Activated naive CD4-positive, alpha-beta T cell treated with anti-CD3 and anti-CD28 coated beads, Interleukin-2, amount 50 U/mL, for 24 hours (primary cell): Measurements from ENCODE around the gene GABRB1.

Experiments
- H3K27ac Mint-ChIP-seq: one replicate; pipeline ENCODE4 v1.8.0; 2021; ENCODE audit warnings: mild to moderate bottlenecking, mixed read lengths
- H3K27me3 Mint-ChIP-seq: one replicate; pipeline ENCODE4 v1.8.0; 2021; ENCODE audit warnings: mixed read lengths
- H3K36me3 Mint-ChIP-seq: one replicate; pipeline ENCODE4 v1.8.0; 2021; ENCODE audit warnings: mixed read lengths
- H3K4me1 Mint-ChIP-seq: one replicate; pipeline ENCODE4 v1.8.0; 2021; ENCODE audit warnings: mixed read lengths
- H3K4me3 Mint-ChIP-seq: one replicate; pipeline ENCODE4 v1.8.0; 2021; ENCODE audit warnings: mild to moderate bottlenecking, mixed read lengths
- H3K9me3 Mint-ChIP-seq: one replicate; pipeline ENCODE4 v1.8.0; 2021; ENCODE audit warnings: mixed read lengths

GABRB1 gene

DNA sequence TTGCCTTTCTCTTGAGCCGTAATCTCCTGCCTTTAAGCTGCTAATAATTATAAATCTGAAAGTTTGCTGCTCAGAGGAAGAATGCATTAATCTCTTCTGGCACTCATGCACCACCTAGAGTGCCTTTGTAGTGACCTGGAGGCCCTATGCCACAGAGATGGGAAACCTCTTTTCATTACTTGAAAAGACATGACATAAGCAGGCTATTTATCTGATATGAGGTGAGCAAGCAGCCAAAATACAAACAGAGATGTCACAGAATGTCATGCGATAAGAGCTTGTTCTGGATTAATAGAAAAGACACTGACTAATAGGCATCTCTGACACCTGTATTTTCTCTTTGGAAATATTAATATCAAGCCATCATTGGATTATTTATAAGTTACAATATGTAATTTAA is 42.3 kb downstream of the GABRB1 start:
- Mint-ChIP-seq H3K4me3 (no peak overlapping the region), H3K27me3 (peaks cover 1% of the 10 kb centered on the region), H3K9me3 (no peaks in the 10 kb centered on the region), H3K27ac (no peak overlapping the region), H3K4me1 (no peaks in the 10 kb centered on the region), H3K36me3 (no peaks in the 10 kb centered on the region)

DNA sequence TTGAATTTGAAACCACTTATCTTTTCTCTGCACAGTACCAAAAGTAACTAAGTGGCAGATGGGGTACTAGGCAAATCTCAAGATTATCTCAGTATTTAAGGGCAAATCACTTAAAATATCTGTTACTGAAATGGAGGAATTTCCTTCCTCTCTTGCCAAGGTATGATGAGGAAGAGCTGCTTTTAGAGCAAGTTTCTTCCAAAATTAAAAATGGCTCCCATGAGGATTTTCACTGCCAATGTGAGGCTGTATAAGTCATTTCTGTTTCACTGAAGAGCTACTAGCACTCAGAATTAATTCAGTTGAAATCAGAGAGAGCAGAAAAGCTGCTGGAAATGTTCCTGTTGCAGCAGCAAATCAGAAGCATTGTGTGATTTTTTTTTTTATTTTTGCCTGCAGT is 43.4 kb downstream of the GABRB1 start:
- H3K27ac Mint-ChIP-seq: no peak overlapping the region
- H3K36me3 Mint-ChIP-seq: no peaks in the 10 kb centered on the region
- no peaks in the 10 kb centered on the region for H3K9me3 Mint-ChIP-seq
- no peak overlapping the region for H3K4me3 Mint-ChIP-seq
- peaks cover 1% of the 10 kb centered on the region for H3K27me3 Mint-ChIP-seq
- no peaks in the 10 kb centered on the region for H3K4me1 Mint-ChIP-seq

DNA sequence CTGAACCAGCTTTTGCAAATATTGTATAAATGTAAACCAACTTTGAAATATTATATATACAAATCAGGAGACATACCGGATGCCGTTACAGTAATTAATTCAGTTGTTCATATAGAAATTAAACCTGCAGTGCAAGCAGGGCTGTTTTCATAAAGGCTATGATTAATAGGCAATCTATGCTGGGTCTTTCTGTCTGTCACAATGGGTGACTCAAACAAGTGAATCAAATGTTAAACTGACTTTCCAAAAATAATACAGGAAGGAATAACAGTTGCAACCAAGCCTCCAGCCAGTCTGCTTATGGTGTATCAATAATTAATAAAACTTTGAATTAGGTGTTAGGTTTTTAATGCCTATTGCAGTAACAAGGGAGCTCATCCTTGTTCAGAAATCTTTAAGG is 43.9 kb downstream of the GABRB1 start:
- no peaks in the 10 kb centered on the region for H3K36me3 Mint-ChIP-seq
- no peaks in the 10 kb centered on the region for H3K9me3 Mint-ChIP-seq
- no peaks in the 10 kb centered on the region for H3K4me1 Mint-ChIP-seq
- no peak overlapping the region for H3K4me3 Mint-ChIP-seq
- no peak overlapping the region for H3K27ac Mint-ChIP-seq
- peaks cover 1% of the 10 kb centered on the region for H3K27me3 Mint-ChIP-seq

DNA sequence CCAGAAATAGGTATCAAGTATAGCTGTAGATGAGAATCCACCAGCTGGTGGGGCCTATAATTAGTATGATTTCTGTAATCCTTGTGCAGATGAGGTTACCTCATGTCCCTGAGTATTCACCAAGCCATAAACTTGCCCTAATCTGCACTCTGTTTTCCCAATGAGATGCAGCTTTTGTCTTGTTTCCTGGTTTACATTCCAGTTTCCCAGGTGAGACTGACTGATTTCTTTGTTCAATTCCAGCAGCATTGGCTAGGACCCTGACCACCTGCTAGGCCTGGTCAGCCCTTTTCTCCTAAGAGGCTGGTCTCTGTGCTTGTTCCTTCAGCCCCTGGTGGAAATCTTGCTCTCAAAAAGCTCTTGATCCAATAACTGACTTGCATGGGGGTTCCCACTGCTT is 44.6 kb downstream of the GABRB1 start:
- H3K4me1 Mint-ChIP-seq: no peaks in the 10 kb centered on the region
- no peaks in the 10 kb centered on the region for H3K36me3 Mint-ChIP-seq
- no peak overlapping the region for H3K27ac Mint-ChIP-seq
- H3K9me3 Mint-ChIP-seq: no peaks in the 10 kb centered on the region
- H3K27me3 Mint-ChIP-seq: peaks cover 1% of the 10 kb centered on the region
- H3K4me3 Mint-ChIP-seq: no peak overlapping the region

DNA sequence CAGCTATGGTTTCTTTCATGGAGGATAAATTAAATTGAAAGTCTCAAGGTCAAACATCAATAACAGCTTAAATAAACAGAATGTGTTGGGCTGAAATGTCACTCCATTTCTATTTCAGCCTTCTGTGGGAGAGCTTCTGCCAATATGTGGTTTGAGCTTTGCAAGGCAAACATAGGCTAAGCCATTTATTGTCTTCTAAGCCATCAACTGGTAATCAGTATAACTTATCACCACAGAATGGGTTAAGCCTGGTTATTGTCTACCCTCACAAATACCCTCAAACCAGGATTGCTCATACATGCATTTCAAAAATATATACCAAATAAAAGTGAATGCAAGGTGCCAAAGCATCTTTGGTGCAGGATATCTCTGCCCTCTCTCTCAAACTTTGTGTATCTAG is 52.7 kb downstream of the GABRB1 start:
- no peaks in the 10 kb centered on the region for H3K9me3 Mint-ChIP-seq
- H3K27ac Mint-ChIP-seq: no peak overlapping the region
- H3K4me3 Mint-ChIP-seq: no peak overlapping the region
- no peaks in the 10 kb centered on the region for H3K36me3 Mint-ChIP-seq
- no peaks in the 10 kb centered on the region for H3K4me1 Mint-ChIP-seq
- H3K27me3 Mint-ChIP-seq: peaks cover 3% of the 10 kb centered on the region

DNA sequence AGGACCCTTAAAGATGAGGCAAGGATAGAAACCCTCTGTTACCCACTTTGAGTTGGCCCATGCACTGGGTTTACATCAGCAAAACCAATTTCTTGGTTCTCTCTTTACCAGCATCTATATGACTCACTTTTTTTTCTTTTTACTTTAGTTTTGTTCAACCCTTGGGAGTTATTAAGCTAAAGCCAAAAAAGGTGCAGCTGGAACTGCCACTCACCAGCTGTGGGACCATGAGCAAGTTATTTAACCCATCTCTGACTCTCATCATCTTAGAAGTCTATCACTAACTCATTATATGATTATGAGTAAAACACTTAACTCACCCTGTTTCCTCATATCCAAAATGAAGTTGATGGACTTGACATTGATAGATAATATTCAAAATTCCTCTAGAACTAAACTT is 53.4 kb downstream of the GABRB1 start:
- Mint-ChIP-seq H3K27me3 (peaks cover 3% of the 10 kb centered on the region), H3K27ac (no peak overlapping the region), H3K36me3 (no peaks in the 10 kb centered on the region), H3K9me3 (no peaks in the 10 kb centered on the region), H3K4me3 (no peak overlapping the region), H3K4me1 (no peaks in the 10 kb centered on the region)

DNA sequence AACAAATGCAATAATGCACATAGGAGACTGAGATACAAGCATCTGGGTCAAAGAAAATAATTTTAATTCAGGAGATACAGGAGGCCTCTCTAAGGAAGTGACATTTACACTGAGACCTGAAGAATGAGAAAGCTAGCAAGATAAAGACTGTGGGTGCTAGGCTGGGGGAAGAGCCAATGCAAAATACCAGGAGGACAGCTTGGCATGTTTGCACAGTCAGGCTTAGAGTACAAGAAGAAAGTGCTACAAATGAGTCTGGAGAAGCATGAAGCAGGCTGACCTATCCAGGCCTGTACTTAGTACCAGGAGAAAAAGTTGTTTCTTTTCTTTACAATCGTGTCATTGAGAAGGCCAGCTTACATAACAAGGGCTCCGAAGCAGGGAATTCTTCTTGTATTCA is 56.9 kb downstream of the GABRB1 start:
- Mint-ChIP-seq H3K9me3 (no peaks in the 10 kb centered on the region), H3K27me3 (peaks cover 4% of the 10 kb centered on the region), H3K36me3 (no peaks in the 10 kb centered on the region), H3K4me3 (no peak overlapping the region), H3K27ac (no peak overlapping the region), H3K4me1 (no peaks in the 10 kb centered on the region)

DNA sequence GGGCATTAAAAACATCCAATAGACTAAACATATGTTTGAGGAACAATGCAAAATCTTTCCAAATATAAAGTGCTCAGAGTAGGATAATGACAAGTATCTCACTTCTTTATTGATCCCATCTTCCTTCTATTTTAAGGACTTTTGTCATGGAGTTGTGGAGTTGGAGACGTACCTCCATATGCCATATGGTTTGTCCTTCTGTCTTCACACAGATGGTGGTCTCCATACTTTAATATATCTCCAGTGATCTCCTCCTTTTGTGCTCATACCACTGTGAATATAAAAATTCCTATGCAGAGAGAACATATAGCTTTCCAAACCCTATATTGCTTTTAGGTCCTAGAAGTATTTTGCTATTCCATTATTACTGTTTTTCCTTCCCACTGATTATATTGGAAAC is 64.5 kb downstream of the GABRB1 start:
- Mint-ChIP-seq H3K27me3 (peaks cover 4% of the 10 kb centered on the region), H3K9me3 (no peaks in the 10 kb centered on the region), H3K36me3 (no peaks in the 10 kb centered on the region), H3K4me1 (no peaks in the 10 kb centered on the region), H3K4me3 (no peak overlapping the region), H3K27ac (no peak overlapping the region)

DNA sequence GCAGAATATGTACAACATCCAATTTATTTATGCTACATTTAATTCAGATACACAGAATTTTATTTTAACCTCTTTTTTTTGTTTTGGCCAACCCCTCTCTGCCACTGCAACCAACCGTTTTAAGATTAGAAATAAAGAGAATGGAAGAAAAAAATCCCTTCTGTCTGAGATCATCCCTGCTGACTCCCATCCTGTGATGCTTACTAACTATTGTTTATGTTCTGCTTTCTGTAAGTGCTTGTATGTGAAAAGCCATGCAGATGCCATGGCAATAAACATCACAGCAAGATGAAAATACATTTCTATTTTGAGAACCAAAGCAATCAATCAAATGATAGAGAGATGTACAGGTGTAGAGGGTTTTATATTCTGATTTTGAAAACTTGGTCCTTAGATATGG is 70.1 kb downstream of the GABRB1 start:
- Mint-ChIP-seq H3K4me3 (no peak overlapping the region), H3K9me3 (peaks cover 4% of the 10 kb centered on the region), H3K27ac (no peak overlapping the region), H3K4me1 (no peaks in the 10 kb centered on the region), H3K36me3 (no peaks in the 10 kb centered on the region), H3K27me3 (no peaks in the 10 kb centered on the region)

DNA sequence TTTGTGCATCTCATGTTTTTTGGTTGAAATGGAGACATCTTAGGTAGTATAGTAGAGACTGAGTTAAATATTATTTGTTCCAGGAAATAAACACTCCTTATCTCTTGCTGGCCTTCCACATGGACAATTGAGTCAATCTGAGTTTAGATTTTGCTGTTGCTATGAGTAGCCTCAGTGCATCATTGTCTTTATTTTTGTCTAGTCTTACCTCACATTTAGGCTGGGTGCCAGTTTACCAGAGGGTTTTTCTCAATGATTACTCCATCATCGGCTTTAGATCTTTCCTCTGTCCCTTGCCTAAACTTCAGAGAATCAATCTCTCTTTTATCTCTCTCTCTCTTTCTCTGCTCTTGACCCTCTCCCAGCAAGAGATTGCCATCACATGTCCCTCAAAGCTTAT is 73.6 kb downstream of the GABRB1 start:
- Mint-ChIP-seq H3K4me1 (no peaks in the 10 kb centered on the region), H3K27me3 (no peaks in the 10 kb centered on the region), H3K9me3 (peaks cover 4% of the 10 kb centered on the region), H3K4me3 (no peak overlapping the region), H3K36me3 (no peaks in the 10 kb centered on the region), H3K27ac (no peak overlapping the region)

DNA sequence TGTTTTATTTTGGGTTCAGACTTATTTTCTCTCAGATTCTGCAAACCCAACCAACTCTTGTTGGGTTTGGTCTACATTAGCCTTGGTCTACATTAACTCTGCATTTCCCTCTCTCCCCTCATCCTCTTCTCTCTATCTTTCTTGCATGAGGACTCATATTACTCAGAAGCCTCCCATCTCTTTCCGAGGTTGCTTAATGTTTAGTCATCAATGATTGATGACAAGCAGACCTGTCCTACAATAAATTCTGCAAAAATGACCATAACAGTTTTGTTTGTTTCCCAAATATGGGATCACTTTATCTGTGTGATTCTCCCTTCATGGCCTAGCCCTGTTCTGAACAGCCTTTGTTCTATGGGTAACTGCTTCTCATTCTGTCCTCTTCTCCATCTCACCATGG is 75.2 kb downstream of the GABRB1 start:
- no peaks in the 10 kb centered on the region for H3K36me3 Mint-ChIP-seq
- no peaks in the 10 kb centered on the region for H3K4me1 Mint-ChIP-seq
- peaks cover 4% of the 10 kb centered on the region for H3K9me3 Mint-ChIP-seq
- no peaks in the 10 kb centered on the region for H3K27me3 Mint-ChIP-seq
- H3K27ac Mint-ChIP-seq: no peak overlapping the region
- no peak overlapping the region for H3K4me3 Mint-ChIP-seq

DNA sequence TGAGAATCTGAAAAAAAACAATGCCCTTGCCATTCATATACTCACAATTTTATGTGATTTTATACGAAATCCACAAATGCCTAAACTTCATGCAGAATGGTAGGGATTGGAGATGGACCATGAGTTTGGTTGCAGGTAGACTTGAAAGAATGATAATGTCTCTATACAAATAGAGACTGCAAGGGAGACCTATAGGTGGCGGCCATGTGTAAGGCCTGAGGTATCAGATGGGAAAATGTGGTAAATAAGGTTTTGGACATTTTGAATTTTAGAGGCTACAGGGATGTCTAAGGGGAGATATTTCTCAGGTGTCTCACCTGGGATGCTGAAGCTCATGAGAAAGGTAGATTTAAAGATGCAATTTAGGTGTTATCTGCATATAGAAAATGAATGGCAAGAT is 78.0 kb downstream of the GABRB1 start:
- Mint-ChIP-seq H3K27ac (no peak overlapping the region), H3K4me3 (no peak overlapping the region), H3K27me3 (peaks cover 2% of the 10 kb centered on the region), H3K36me3 (no peaks in the 10 kb centered on the region), H3K4me1 (no peaks in the 10 kb centered on the region), H3K9me3 (peaks cover 3% of the 10 kb centered on the region)

DNA sequence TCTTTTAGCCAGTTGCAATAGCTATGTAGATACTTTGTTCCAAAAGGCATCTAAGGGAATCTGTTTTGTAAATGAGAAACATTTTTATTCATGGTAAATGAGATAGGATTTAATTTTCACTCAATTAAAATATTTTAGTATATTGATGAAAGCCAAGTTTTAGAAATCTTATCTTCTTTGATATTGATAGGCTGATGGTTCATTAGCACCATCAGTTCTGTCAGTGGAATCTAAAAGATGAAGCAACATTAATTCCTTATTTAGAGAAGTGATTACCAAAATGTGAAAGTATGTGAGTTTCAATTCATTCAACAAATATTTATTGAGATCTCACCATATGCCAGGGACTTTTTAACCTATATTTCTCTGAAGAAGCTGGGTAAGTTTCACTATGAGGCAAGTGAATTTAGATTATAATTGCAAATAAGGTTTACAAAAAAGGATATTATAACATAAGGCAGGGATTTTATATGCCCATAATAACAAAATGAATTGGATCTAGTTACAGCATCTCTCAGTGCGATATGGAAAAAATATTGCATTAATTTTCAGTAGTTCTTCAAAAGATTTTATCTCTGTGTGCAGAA is 79.3 kb downstream of the GABRB1 start:
- H3K4me3 Mint-ChIP-seq: no peak overlapping the region
- no peaks in the 10 kb centered on the region for H3K9me3 Mint-ChIP-seq
- no peaks in the 10 kb centered on the region for H3K4me1 Mint-ChIP-seq
- no peak overlapping the region for H3K27ac Mint-ChIP-seq
- H3K27me3 Mint-ChIP-seq: peaks cover 2% of the 10 kb centered on the region
- no peaks in the 10 kb centered on the region for H3K36me3 Mint-ChIP-seq

DNA sequence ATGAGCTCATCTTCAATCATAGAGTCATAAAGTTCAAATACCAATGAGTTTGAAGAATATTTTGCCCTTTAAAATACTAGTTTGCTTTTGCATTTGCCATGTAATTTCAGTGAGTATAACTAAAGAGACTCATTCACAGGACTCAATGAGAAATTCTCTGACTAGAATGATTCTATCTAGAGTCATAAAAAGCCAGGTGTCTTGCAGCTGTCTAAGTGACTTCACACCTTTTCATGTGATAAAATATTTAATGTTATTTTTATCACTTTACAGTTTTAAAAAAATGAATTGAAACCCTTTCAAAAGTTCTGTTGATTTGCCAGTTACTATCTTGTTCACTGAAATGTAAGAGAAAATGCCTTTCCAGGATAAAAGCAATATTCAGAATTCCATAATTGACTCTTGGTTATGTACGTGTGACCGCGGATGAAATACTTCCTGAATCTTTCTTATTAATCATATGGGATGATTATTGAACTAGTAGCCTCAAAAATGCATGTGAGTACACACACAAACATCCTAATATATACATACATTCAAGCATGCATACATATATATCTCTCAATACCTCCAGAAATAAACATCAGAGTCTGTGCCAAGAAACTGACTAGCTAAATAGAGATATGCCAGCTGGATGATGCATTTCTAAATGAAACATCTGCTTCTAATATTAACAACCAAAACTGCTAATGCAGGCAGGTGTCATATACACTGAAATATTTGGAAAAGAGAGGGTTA is 87.0 kb downstream of the GABRB1 start:
- Mint-ChIP-seq H3K4me1 (no peaks in the 10 kb centered on the region), H3K36me3 (no peaks in the 10 kb centered on the region), H3K27ac (no peak overlapping the region), H3K4me3 (no peak overlapping the region), H3K27me3 (peaks cover 6% of the 10 kb centered on the region), H3K9me3 (no peaks in the 10 kb centered on the region)

DNA sequence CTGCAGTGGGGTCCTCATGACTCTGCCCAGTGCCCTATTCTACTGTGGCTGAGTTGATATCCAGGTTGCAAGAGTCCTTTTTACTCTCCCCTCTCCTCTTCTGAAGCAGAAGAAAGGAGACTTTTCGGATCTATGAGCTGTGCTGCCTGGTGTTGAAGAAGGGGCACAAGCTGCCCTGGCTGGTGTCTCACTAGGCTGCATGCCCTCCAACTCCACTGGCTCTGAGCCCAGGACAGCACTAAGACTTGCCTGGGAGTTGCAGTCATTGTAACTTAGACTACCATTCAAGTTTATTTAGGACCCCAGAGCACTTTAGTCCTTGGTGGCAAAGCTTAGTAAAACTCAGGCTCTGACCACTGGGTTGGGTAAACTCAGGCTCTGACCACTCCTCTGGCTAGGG is 89.4 kb downstream of the GABRB1 start:
- Mint-ChIP-seq H3K9me3 (no peaks in the 10 kb centered on the region), H3K4me3 (no peak overlapping the region), H3K27ac (no peak overlapping the region), H3K27me3 (peaks cover 5% of the 10 kb centered on the region), H3K4me1 (no peaks in the 10 kb centered on the region), H3K36me3 (no peaks in the 10 kb centered on the region)

DNA sequence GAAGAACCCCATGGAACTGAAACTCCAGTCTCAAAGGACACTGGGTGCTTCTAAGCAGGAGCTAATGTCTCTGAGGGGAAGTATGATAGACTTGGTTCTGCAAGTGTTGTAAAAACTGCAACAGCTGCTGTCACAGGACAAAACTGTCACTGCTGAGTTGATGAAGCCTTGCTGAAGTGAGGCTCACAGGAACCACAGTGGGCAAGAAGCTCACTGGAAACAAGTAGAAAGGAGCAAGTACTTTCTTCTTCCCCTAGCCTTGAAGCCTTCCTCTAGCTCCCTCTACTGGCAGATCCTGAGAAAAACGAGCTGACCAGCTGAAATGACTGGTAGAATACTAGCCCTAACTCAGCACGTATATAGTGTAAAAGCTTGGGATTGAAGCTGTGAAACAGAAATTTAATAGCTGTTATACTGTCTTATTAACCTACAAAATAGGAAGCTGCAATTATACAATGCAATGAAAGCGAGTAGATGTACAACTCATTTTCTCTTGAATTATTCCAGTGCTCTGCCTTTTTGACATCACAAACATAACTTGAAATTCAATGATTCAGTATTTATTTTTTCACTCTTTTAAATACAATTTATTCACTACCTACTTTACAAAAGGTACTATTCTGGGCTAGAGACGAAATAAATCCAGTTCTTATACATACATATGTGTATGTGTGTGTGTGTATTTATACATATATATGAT is 91.4 kb downstream of the GABRB1 start:
- H3K9me3 Mint-ChIP-seq: no peaks in the 10 kb centered on the region
- no peaks in the 10 kb centered on the region for H3K27me3 Mint-ChIP-seq
- no peaks in the 10 kb centered on the region for H3K4me1 Mint-ChIP-seq
- no peak overlapping the region for H3K4me3 Mint-ChIP-seq
- no peak overlapping the region for H3K27ac Mint-ChIP-seq
- no peaks in the 10 kb centered on the region for H3K36me3 Mint-ChIP-seq
